Type B pancreatic cell (in vitro differentiated cells): ENCODE measurements around the gene XPNPEP1. TPM values are rescaled to one million over a fixed set of nuclear protein-coding genes. Genes with fewer than 3 reads are reported as not detected.

Source experiments
- DNase-seq: peaks from one replicate; pipeline ENCODE4 v3.0.0; 2021; ENCODE audit warnings: mixed read lengths; ENCODE audit not compliant: unreplicated experiment; ENCODE audit errors: extremely low spot score
- H3K27ac Mint-ChIP-seq: 2 replicates; pipeline ENCODE4 v1.8.0; 2021; ENCODE audit warnings: mild to moderate bottlenecking, mixed read lengths
- H3K27me3 Mint-ChIP-seq: 2 replicates; pipeline ENCODE4 v1.8.0; 2021; ENCODE audit warnings: mixed read lengths
- H3K36me3 Mint-ChIP-seq: 2 replicates; pipeline ENCODE4 v1.8.0; 2021; ENCODE audit warnings: mixed read lengths
- H3K4me1 Mint-ChIP-seq: one replicate; pipeline ENCODE4 v1.8.0; 2021; ENCODE audit warnings: mixed read lengths; ENCODE audit not compliant: unreplicated experiment
- H3K4me3 Mint-ChIP-seq: 2 replicates; pipeline ENCODE4 v1.8.0; 2021; ENCODE audit warnings: mild to moderate bottlenecking, mixed read lengths
- H3K9me3 Mint-ChIP-seq: 2 replicates; pipeline ENCODE4 v1.8.0; 2021; ENCODE audit warnings: mixed read lengths
- total RNA-seq: library from RNA; stranded (reverse); gene quantifications from 2 replicates; pipeline ENCODE4 v1.2.1, GENCODE V29; 2021; ENCODE audit warnings: low replicate concordance
- TF ChIP-seq, protein P1 (sequence below): fragments of 200-600 bp; sonication (generic); conservative IDR thresholded peaks from 2 replicates; pipeline ENCODE4 v1.5.0; 2021; ENCODE audit warnings: antibody characterized with exemption, mild to moderate bottlenecking

The XPNPEP1 gene
- total RNA-seq, 1 donor from 2014 or later: 76.6 TPM

DNA sequence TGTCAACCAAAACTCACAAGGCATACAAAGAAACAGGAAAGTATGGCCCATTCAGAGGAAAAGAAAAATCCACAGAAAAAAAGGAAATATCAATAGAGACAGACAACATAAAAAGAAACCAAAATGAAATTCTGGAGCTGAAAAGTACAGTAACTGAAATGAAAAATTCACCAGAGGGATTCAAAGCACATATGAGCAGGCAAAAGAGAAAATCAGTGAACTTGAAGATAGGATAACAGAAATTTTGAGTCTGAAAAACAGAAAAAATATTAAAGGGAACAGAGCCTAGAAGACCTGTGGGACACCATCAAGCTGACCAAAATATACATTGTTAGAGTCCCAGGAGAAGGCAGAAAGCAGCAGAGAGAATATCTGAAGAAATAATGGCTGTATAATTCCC lies 60.6 kb downstream of the XPNPEP1 start:
- H3K4me1 Mint-ChIP-seq: no peaks in the 10 kb centered on the region
- H3K27ac Mint-ChIP-seq: no peak overlapping the region
- H3K9me3 Mint-ChIP-seq: no peaks in the 10 kb centered on the region
- DNase-seq: no peak
- peaks cover 25% of the 10 kb centered on the region for H3K36me3 Mint-ChIP-seq
- H3K27me3 Mint-ChIP-seq: no peaks in the 10 kb centered on the region
- H3K4me3 Mint-ChIP-seq: no peak overlapping the region
- TF ChIP-seq, protein P1, sequence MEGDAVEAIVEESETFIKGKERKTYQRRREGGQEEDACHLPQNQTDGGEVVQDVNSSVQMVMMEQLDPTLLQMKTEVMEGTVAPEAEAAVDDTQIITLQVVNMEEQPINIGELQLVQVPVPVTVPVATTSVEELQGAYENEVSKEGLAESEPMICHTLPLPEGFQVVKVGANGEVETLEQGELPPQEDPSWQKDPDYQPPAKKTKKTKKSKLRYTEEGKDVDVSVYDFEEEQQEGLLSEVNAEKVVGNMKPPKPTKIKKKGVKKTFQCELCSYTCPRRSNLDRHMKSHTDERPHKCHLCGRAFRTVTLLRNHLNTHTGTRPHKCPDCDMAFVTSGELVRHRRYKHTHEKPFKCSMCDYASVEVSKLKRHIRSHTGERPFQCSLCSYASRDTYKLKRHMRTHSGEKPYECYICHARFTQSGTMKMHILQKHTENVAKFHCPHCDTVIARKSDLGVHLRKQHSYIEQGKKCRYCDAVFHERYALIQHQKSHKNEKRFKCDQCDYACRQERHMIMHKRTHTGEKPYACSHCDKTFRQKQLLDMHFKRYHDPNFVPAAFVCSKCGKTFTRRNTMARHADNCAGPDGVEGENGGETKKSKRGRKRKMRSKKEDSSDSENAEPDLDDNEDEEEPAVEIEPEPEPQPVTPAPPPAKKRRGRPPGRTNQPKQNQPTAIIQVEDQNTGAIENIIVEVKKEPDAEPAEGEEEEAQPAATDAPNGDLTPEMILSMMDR: no peak

- no peak overlapping the region for H3K4me3 Mint-ChIP-seq
- DNase-seq: no peak
- no peaks in the 10 kb centered on the region for H3K9me3 Mint-ChIP-seq
- H3K4me1 Mint-ChIP-seq: no peaks in the 10 kb centered on the region
- TF ChIP-seq, protein P1: no peak
- H3K27me3 Mint-ChIP-seq: no peaks in the 10 kb centered on the region
- H3K27ac Mint-ChIP-seq: no peak overlapping the region
- peaks cover 23% of the 10 kb centered on the region for H3K36me3 Mint-ChIP-seq
Observed at GRCh38 chr10:109862041-109862440, 61.3 kb downstream of the XPNPEP1 start.

DNA sequence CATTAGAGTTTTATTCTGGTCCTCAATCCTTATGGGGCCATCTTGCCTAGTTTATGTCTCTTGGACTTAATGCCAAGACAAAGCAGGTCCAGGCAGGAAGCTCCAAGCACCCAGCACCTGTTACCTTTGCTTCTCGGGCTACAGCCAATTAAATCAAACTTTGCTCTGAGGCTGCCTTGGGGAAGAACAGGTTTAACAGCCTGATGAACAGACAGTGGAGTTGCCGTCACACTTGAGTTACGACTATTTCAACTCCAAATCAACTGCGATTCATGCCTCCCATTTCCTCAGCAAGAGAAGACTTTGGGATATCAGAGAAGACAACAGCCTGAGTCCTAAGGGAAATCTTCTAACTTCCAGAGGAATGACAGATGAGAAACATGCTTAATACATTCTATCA lies 62.2 kb downstream of the XPNPEP1 start:
- DNase-seq: no peak
- Mint-ChIP-seq H3K36me3 (peaks cover 23% of the 10 kb centered on the region), H3K27ac (no peak overlapping the region), H3K4me3 (no peak overlapping the region), H3K4me1 (no peaks in the 10 kb centered on the region), H3K27me3 (no peaks in the 10 kb centered on the region), H3K9me3 (no peaks in the 10 kb centered on the region)
- TF ChIP-seq, protein P1: no peak

GRCh38 chr10:109859221-109859620 lies 64.1 kb downstream of the XPNPEP1 start:
- Mint-ChIP-seq H3K4me3 (no peak overlapping the region), H3K9me3 (no peaks in the 10 kb centered on the region), H3K36me3 (peaks cover 15% of the 10 kb centered on the region)

DNA sequence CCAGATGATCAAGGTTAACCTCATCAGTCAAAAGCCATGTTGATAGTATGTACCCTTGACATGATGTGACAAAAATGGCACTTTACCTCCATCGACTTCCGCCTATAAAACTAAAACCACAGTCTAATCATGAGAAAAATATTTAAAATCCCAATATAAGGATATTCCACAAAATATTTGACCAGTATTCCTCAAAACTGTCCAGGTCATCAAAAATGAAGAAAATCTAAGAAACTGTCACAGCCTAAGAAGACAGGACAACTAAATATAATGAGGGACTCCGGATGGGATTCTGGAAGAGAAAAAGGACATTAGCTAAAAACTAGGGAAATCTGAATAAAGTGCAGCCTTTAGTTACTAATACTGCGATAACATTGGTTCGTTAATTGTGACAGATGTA lies 67.6 kb downstream of the XPNPEP1 start:
- H3K27me3 Mint-ChIP-seq: peaks cover 16% of the 10 kb centered on the region
- TF ChIP-seq, protein P1: no peak
- no peaks in the 10 kb centered on the region for H3K9me3 Mint-ChIP-seq
- peaks cover 14% of the 10 kb centered on the region for H3K4me1 Mint-ChIP-seq
- no peak overlapping the region for H3K4me3 Mint-ChIP-seq
- no peak for DNase-seq
- no peak overlapping the region for H3K27ac Mint-ChIP-seq
- no peaks in the 10 kb centered on the region for H3K36me3 Mint-ChIP-seq

More at GRCh38 chr10:109859221-109859620, 64.1 kb downstream of the XPNPEP1 start:
- DNase-seq: no peak
- Mint-ChIP-seq H3K27ac (no peak overlapping the region), H3K27me3 (no peaks in the 10 kb centered on the region), H3K4me1 (no peaks in the 10 kb centered on the region)
- TF ChIP-seq, protein P1: no peak

DNA sequence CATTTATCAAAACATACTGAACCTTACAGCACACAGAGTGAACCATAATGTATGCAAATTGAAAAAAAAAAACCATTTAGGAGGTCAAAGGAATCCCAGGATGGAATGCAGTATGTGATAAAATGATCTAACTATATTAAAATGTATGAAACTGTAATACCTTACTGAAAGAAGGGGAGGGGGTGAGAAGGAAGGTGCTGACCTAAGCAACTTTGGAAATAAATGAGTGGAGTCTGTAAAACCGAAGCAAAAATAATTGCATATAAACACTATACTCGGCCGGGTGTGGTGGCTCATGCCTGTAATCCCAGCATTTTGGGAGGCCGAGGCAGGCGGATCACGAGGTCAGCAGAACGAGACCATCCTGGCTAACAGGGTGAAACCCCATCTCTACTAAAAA lies 69.4 kb downstream of the XPNPEP1 start:
- TF ChIP-seq, protein P1: no peak
- Mint-ChIP-seq H3K9me3 (no peaks in the 10 kb centered on the region), H3K4me1 (peaks cover 14% of the 10 kb centered on the region), H3K27ac (no peak overlapping the region), H3K36me3 (no peaks in the 10 kb centered on the region), H3K27me3 (peaks cover 21% of the 10 kb centered on the region), H3K4me3 (no peak overlapping the region)
- no peak for DNase-seq
